ENCODE results near the gene VWA5B1.

Gene VWA5B1

GRCh38 chr1:20400341-20401177 is 109.9 kb downstream of the VWA5B1 start:
- DNase-seq = no peak

GRCh38 chr1:20401405-20402010 is 110.8 kb downstream of the VWA5B1 start:
- DNase-seq = no peak

- no peak for DNase-seq
Observed at GRCh38 chr1:20402585-20403422, 112.1 kb downstream of the VWA5B1 start.

DNA sequence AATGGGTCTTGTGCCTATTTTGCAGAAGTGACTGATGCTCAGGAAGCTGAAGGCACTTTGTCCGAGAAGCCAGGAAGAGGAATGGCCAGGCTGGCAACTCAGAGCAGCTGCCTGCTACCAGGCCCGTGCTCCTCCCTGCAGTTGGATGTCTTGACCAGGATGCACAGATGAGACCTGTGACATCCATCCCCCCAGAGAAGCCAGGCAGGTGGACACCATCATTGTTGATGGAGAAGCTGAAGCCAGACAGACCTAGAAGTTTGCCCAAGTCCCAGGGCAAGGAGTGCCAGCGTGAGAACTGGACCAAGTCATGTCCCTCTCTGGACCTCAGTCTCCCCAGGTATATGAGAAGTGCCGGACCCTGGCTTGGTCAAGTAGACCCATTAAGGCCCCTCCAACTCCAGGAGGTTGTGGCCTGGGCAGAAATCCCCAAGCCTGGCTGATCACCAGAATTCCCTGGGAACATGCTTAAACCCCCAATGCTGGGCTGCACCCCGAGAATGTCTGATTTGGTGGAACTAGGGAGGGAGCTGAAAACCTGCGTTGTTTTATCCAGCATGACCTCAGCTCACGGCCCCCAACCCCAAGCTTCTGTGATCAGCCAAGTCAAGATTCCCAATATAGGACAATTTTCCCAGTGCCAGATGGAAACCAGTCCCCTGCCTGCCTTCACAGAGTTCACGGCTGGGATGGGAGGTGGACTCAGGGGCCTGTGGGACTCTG is 112.9 kb downstream of the VWA5B1 start:
- DNase-seq = no peak

GRCh38 chr1:20404466-20404865 is 113.8 kb downstream of the VWA5B1 start:
- no peak for DNase-seq
